ENCODE data around the gene MID1.

Gene MID1

DNA sequence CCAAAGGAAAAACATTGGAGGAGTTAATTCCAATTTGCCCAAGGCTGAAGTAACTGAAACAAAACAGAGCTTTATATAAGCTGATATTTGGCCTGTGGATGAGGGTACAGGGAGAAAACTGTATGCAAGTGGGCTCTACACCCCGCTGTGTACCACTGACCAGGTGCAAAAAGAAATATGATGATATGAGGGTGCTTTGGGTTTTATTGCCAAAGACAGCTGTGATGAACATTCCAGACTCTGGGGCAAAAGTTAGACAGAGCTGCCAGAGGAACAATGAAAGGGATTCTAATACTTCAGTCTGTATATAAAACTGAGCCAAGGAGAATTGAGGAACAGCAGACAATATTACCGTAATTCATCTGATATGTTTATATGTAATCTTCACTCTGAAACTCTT is 117.4 kb downstream of the MID1 start:
- Histone ChIP-seq H3K4me3 (replicated peaks; ENCODE audit: low read depth, low read length) (no peak overlapping the region), H3K27me3 (replicated peaks; ENCODE audit: control insufficient read depth, insufficient read depth, low read length) (no peaks in the 10 kb centered on the region), H3K36me3 (ENCODE audit: control insufficient read depth, insufficient read depth, low read length) (no peaks in the 10 kb centered on the region)
- TF ChIP-seq, protein P1, sequence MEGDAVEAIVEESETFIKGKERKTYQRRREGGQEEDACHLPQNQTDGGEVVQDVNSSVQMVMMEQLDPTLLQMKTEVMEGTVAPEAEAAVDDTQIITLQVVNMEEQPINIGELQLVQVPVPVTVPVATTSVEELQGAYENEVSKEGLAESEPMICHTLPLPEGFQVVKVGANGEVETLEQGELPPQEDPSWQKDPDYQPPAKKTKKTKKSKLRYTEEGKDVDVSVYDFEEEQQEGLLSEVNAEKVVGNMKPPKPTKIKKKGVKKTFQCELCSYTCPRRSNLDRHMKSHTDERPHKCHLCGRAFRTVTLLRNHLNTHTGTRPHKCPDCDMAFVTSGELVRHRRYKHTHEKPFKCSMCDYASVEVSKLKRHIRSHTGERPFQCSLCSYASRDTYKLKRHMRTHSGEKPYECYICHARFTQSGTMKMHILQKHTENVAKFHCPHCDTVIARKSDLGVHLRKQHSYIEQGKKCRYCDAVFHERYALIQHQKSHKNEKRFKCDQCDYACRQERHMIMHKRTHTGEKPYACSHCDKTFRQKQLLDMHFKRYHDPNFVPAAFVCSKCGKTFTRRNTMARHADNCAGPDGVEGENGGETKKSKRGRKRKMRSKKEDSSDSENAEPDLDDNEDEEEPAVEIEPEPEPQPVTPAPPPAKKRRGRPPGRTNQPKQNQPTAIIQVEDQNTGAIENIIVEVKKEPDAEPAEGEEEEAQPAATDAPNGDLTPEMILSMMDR (IDR thresholded peaks at IDR 0.05; ENCODE audit: insufficient read depth, low read length, poor library complexity, severe bottlenecking) = no peak
- no peak for DNase-seq (ENCODE audit: extremely low read depth, insufficient read length)

GRCh38 chrX:10501611-10502010 is 118.8 kb downstream of the MID1 start:
- Histone ChIP-seq H3K27me3 (replicated peaks; ENCODE audit: control insufficient read depth, insufficient read depth, low read length) (no peaks in the 10 kb centered on the region), H3K36me3 (ENCODE audit: control insufficient read depth, insufficient read depth, low read length) (no peaks in the 10 kb centered on the region), H3K4me3 (replicated peaks; ENCODE audit: low read depth, low read length) (no peak overlapping the region)
- DNase-seq (ENCODE audit: extremely low read depth, insufficient read length) = no peak
- TF ChIP-seq, protein P1 (IDR thresholded peaks at IDR 0.05; ENCODE audit: insufficient read depth, low read length, poor library complexity, severe bottlenecking) = no peak

DNA sequence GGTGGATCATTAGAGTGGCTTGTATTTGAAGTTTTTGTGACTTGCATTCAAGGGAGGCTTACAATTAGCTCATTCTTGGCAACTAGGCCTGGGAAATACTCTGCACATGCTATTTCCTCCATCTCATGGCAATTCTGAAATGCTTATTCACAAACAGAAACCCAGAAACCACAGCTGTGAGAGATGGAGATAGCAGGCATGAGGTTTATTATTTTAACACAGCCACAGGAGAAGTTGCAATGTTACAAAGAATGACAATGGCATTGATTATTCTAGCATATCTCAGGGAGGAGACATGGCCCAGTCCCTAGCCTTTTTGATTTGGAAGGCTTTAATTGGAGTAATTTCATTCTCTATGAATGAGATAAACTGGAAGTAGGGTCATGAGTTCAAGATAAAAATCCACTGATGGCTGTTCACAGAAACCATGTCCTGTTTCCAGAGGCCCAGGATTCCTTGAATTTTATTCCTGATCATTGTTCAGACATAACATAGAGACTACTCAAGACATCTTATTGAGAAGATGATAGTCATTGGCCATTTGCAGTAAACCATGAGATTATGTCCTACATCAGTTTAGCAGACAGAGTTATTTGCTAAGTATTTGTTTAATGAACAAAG is 123.9 kb downstream of the MID1 start:
- H3K36me3 ChIP-seq (ENCODE audit: control insufficient read depth, insufficient read depth, low read length) = no peaks in the 10 kb centered on the region
- no peaks in the 10 kb centered on the region for H3K27me3 ChIP-seq (replicated peaks; ENCODE audit: control insufficient read depth, insufficient read depth, low read length)
- no peak for DNase-seq (ENCODE audit: extremely low read depth, insufficient read length)
- TF ChIP-seq, protein P1 (IDR thresholded peaks at IDR 0.05; ENCODE audit: insufficient read depth, low read length, poor library complexity, severe bottlenecking) = no peak
- H3K4me3 ChIP-seq (replicated peaks; ENCODE audit: low read depth, low read length) = no peak overlapping the region

DNA sequence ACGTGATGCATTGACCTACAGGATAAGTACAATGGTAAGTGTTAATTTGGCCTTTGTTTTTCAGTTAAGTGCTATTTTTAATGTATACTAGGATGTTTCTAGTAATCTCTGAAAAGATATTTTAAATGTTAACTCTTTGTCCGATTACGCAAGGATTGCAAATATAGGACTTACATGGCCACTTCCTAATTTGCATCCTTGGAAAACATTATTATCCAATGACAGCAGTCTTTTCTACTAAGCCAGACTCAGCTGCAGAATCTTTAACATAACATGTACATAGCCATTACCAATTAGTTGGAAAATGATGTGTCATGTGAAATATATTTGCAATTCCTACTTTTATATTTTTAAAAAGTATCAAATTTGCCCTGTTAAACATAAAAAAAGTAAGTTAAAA is 124.7 kb downstream of the MID1 start:
- no peak for DNase-seq (ENCODE audit: extremely low read depth, insufficient read length)
- Histone ChIP-seq H3K27me3 (replicated peaks; ENCODE audit: control insufficient read depth, insufficient read depth, low read length) (no peaks in the 10 kb centered on the region), H3K36me3 (ENCODE audit: control insufficient read depth, insufficient read depth, low read length) (no peaks in the 10 kb centered on the region), H3K4me3 (replicated peaks; ENCODE audit: low read depth, low read length) (no peak overlapping the region)
- TF ChIP-seq, protein P1 (IDR thresholded peaks at IDR 0.05; ENCODE audit: insufficient read depth, low read length, poor library complexity, severe bottlenecking) = no peak

- no peak overlapping the region for H3K4me3 ChIP-seq (replicated peaks; ENCODE audit: low read depth, low read length)
- H3K27me3 ChIP-seq (replicated peaks; ENCODE audit: control insufficient read depth, insufficient read depth, low read length) = no peaks in the 10 kb centered on the region
Observed at GRCh38 chrX:10492250-10492649, 128.1 kb downstream of the MID1 start.

More at GRCh38 chrX:10492250-10492649, 128.1 kb downstream of the MID1 start:
- TF ChIP-seq, protein P1 (IDR thresholded peaks at IDR 0.05; ENCODE audit: insufficient read depth, low read length, poor library complexity, severe bottlenecking) = no peak
- no peaks in the 10 kb centered on the region for H3K36me3 ChIP-seq (ENCODE audit: control insufficient read depth, insufficient read depth, low read length)
- DNase-seq (ENCODE audit: extremely low read depth, insufficient read length) = no peak
